Ishikawa (cell line): Measurements from ENCODE around the gene PDCD4.

ENCODE experiments used
- CEBPB ChIP-seq: IDR thresholded peaks from 2 replicates; pipeline ENCODE4 v1.6.1; 2012
- CREB1 ChIP-seq: IDR thresholded peaks from 2 replicates; pipeline ENCODE4 v1.6.1; 2012; ENCODE audit warnings: low read depth
- EGR1 ChIP-seq: IDR thresholded peaks from 2 replicates; pipeline ENCODE4 v1.6.1; 2012
- EP300 ChIP-seq: IDR thresholded peaks from 2 replicates; pipeline ENCODE4 v1.6.1; 2012; ENCODE audit warnings: borderline replicate concordance
- FOXM1 ChIP-seq: IDR thresholded peaks from 2 replicates; pipeline ENCODE4 v1.6.1; 2012; ENCODE audit warnings: low read depth, borderline replicate concordance
- MAX ChIP-seq: IDR thresholded peaks from 2 replicates; pipeline ENCODE4 v1.6.1; 2012
- NFIC ChIP-seq: IDR thresholded peaks from 2 replicates; pipeline ENCODE4 v1.6.1; 2012
- REST ChIP-seq: IDR thresholded peaks from 2 replicates; pipeline ENCODE4 v1.6.1; 2012; ENCODE audit warnings: low read depth, mild to moderate bottlenecking
- TAF1 ChIP-seq: IDR thresholded peaks from 2 replicates; pipeline ENCODE4 v1.6.1; 2012; ENCODE audit warnings: low read depth, mild to moderate bottlenecking
- TCF12 ChIP-seq: IDR thresholded peaks from 2 replicates; pipeline ENCODE4 v1.6.1; 2012; ENCODE audit warnings: low read depth
- TEAD4 ChIP-seq: IDR thresholded peaks from 2 replicates; pipeline ENCODE4 v1.6.1; 2012
- USF1 ChIP-seq: IDR thresholded peaks from 2 replicates; pipeline ENCODE4 v1.6.1; 2012
- YY1 ChIP-seq: IDR thresholded peaks from 2 replicates; pipeline ENCODE4 v1.6.1; 2012; ENCODE audit warnings: low read depth
- ZBTB7A ChIP-seq: IDR thresholded peaks from 2 replicates; pipeline ENCODE4 v1.6.1; 2012; ENCODE audit warnings: low read depth

The PDCD4 gene

GRCh38 chr10:110944792-110945396, 73.2 kb downstream of the PDCD4 start:
- TF ChIP-seq TAF1 = no peak
- TF ChIP-seq USF1 = no peak
- no peak for TF ChIP-seq EGR1
- TF ChIP-seq NFIC = no peak
- no peak for TF ChIP-seq FOXM1
- TF ChIP-seq TCF12 = no peak
- no peak for TF ChIP-seq TEAD4
- TF ChIP-seq MAX = no peak
- no peak for TF ChIP-seq EP300

GRCh38 chr10:110946496-110946895, 74.8 kb downstream of the PDCD4 start:
- no peak for TF ChIP-seq ZBTB7A
- no peak for TF ChIP-seq CEBPB
- TF ChIP-seq CREB1 = no peak
- TF ChIP-seq FOXM1 = no peak
- TF ChIP-seq YY1 = no peak
- TF ChIP-seq MAX = no peak
- TF ChIP-seq EP300 = no peak
- TF ChIP-seq USF1 = no peak
- no peak for TF ChIP-seq EGR1
- no peak for TF ChIP-seq REST

- TF ChIP-seq TEAD4 = no peak
Measured at GRCh38 chr10:110947061-110947595, 75.4 kb downstream of the PDCD4 start.
